Prostate gland (tissue), 2 donors: Measurements from ENCODE around the gene ACVR1.

Source experiments
- CTCF ChIP-seq, 4 experiments: fragments of 200-600 bp in 2 of 4; fragments of 450-650 bp in 2 of 4; sonication (generic) in 2 of 4; IDR thresholded peaks; 1 replicate in 3 of 4; 2 replicates in 1 of 4; pipeline ENCODE4 v1.5.1; 2016 to 2019; ENCODE audit warnings: antibody characterized with exemption in 4 of 4, mild to moderate bottlenecking in 2 of 4, moderate library complexity in 2 of 4
- POLR2A ChIP-seq: fragments of 450-650 bp; IDR thresholded peaks from one replicate; pipeline ENCODE4 v1.6.1; 2016; ENCODE audit warnings: antibody characterized with exemption, mild to moderate bottlenecking

- TF ChIP-seq CTCF (IDR thresholded peaks at IDR 0.05) (no peak), POLR2A (no peak)
Measured at GRCh38 chr2:157825885-157826284, 50.2 kb downstream of the ACVR1 start.
